GM18870 (cell line): ENCODE measurements around the gene FAM83G.
"Not testable (repeated sequence)": the region's sequence is repeated elsewhere in the genome, so short reads cannot be mapped to it uniquely, and the experiment has no call there.

ENCODE experiments used
- ATAC-seq: cut with Tn5 transposase; IDR thresholded peaks from one replicate; pipeline ENCODE4 v1.9.1; 2021; ENCODE audit warnings: moderate library complexity; ENCODE audit not compliant: unreplicated experiment

FAM83G gene

DNA sequence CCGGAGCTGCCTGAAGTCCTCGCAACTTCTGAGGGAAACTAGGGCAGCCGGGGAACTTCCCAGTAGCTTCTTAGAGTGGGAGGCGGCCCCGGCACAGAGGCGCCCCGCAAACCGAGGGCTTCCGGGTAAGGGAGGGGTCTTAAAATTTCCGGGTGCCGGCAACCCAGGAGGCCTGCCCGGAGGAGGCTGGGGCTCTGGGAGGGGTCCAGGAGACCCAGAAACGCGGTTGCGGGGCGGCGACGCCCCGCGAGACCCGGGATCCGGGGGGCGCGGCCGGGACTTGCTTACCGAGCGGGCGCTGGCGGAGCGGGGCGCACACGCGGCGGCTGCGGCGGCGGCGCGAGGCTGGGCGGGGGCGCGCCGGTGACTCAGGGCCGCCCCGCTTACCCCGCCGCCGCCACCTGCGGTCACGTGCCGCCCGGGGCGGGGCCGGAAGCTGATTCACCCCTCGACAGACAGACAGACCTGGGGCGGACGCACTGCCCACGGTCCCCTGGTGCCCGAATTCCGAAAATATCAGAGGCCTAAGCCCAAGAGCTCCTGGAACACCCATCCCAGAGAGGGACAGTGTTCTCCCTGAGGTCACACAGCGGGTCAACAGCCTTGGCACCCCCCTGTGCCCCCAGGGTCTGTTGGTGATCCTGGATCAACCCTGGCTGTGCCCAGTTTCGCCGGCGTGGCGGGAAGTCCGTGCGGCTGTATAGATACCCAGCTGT lies at the start of gene FAM83G:
Gene FAM83G, minus strand, starts transcription at position 344 of the 716 bp plus-strand sequence. CDS start 723 bp downstream, outside the sequence.
- ATAC-seq: no peak

GRCh38 chr17:19048826-19049225 lies 44.3 kb upstream of the FAM83G start:
- not testable (repeated sequence) for ATAC-seq

DNA sequence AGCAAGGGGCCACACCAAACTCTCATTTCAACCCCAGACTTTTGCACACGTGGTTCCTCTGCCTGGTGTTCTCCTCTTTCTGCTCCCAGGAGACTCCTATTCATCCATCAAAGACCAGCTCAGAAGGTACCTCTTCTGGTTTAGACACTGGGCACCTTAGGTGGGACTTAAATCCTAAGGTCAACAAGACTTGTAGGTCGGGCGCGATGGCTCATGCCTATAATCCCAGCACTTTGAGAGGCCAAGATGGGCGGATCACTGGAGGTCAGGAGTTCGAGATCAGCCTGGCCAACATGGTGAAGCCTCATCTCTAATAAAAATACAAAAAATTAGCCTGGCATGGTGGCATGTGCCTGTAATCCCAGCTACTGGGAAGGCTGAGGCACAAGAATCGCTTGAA lies 42.9 kb upstream of the FAM83G start:
- ATAC-seq: not testable (repeated sequence)

GRCh38 chr17:19046782-19047375 lies 42.3 kb upstream of the FAM83G start, which contains the start of gene GRAP:
Gene GRAP, minus strand, starts transcription at chr17:19046957. Its CDS starts 31 bp downstream, at chr17:19046926.
- not testable (repeated sequence) for ATAC-seq

DNA sequence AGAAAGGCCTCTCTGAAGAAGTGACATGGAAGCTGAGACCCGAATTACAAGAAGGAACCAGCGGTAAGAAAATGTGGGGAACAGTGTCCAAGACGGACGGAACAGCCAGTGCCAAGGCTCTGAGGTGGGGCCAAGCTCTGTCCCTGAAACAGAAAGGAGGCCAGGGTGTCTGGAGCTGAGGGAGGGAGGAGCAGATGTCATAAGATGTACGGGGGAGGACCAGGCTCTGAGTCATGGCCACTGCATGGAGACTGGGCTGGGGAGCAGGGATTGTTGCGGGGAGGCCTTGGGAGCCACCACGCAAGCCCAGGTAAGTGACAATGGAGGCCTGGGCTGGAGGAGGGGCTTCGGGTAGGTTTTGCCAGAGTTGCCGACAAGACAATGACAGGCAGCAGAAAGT lies 40.1 kb upstream of the FAM83G start:
- not testable (repeated sequence) for ATAC-seq

DNA sequence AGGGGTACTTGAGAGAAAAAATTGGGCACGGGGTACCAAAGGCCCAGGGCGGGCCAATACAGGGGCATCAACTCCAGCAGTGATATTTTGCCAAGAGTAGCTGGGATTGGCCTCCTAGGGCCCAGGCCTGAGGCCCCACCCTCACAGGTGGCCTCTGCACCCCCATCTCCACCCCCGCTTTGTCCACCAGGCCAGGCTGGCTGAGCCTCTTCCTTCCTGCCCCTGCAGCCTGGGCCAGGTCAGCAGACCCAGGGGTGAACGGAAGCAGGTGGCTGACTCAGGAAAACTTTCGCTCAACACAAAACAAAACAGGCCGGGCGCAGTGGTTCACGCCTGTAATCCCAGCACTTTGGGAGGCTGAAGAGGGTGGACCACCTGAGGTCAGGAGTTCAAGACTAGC lies 38.5 kb upstream of the FAM83G start:
- not testable (repeated sequence) for ATAC-seq

DNA sequence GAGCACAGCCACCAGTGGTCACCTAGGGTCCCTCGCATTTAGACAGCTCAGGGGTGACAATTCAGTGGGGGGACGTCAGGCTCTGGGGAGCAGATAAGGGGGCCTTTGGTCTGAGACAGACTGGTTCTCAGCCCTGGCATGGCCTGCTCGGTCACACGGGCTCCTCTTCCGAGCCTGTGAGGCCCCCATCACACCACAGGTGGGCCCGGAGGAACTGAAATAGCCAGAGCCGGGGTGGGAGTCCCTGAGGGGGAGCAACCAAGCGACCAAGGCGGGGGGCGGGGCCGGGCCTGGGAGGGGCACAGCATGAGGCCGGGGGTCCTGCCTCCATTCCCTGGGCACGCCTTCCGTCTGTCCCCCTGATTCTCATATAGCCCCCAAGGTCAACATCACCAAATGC lies 37.8 kb upstream of the FAM83G start:
- ATAC-seq: not testable (repeated sequence)

- ATAC-seq: not testable (repeated sequence)
Observed at GRCh38 chr17:19041871-19042270, 37.3 kb upstream of the FAM83G start.

DNA sequence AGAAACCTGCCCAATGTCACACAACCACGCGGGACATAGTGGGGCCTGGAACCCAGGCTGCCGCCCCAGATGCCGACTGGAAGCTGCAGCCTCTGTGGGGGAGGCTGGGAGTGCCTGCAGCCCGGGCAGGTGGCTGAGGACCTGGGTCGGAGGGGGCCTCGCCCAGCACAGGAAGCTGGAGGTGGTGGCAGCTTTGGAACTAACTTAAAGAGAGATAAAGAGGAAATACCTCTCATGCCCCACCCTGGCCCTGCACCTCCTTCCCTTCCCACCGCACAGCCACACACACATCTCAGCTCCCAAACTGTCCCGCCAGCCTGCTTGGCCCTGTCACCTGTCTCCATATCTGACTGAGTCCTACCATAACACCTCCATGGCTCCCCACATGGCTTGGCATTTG lies 35.8 kb upstream of the FAM83G start:
- ATAC-seq: not testable (repeated sequence)

DNA sequence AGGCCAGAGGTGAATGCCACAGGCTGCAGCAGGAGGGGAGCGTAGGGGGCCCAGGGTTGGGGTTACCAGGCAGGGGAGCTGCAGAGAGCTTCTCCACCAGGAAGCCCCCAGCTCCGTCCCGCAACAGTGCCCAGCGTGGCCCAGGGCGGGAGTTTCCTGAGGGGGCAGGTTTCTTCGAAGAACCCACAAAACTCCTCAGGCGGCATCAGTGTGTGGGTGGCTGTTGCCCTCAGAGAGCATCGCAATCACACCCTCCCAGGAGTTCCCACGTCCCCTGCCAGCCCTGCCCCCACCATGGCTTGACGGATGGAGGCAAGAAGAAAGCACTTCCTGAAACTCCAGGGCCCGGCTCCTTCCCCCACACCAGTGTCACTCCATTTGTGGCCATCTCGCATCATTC lies 34.2 kb upstream of the FAM83G start:
- not testable (repeated sequence) for ATAC-seq

- ATAC-seq: not testable (repeated sequence)
Observed at GRCh38 chr17:19038007-19038406, 33.4 kb upstream of the FAM83G start.

DNA sequence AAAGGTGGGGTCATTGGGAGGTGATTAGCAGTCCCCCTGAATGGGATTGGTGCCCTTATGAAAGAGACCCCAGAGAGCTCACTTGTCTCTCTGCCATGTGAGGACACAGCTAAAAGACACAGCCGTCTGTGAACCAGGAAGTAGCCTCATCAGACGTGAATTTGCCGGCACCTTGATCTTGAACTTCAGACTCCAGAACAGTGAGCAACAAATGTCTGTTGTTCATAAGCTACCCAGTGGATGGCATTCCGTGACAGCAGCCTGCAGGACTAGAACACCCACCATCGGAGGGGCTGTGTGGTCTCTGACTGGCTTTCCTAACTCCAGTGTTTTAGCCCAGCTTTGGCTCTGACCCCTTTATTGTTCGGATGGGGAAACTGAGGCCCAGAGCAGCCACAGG lies 33.0 kb upstream of the FAM83G start:
- not testable (repeated sequence) for ATAC-seq

- ATAC-seq: not testable (repeated sequence)
Observed at GRCh38 chr17:19036186-19036585, 31.6 kb upstream of the FAM83G start.

- ATAC-seq: not testable (repeated sequence)
Observed at GRCh38 chr17:19032377-19032988, 27.9 kb upstream of the FAM83G start.

DNA sequence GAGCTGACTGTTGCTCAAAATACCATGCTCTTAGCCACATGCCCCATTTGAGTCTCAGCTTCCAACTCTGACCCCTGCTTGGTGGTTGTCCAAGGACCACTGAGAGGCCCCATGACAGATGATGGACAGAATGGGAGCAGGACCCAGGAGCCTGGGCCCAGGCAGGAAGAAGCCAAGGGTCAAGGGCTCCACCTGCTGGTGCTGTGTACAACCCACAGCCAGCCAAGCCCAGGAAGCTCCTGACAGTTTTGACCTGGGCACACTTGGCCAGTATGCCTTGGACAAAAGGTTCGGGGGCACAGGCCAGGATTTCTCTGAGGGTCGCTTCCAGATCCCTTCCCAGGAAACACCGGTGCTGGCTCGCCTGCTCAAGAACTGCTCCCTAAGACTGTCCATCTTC lies 27.2 kb upstream of the FAM83G start:
- ATAC-seq: not testable (repeated sequence)

DNA sequence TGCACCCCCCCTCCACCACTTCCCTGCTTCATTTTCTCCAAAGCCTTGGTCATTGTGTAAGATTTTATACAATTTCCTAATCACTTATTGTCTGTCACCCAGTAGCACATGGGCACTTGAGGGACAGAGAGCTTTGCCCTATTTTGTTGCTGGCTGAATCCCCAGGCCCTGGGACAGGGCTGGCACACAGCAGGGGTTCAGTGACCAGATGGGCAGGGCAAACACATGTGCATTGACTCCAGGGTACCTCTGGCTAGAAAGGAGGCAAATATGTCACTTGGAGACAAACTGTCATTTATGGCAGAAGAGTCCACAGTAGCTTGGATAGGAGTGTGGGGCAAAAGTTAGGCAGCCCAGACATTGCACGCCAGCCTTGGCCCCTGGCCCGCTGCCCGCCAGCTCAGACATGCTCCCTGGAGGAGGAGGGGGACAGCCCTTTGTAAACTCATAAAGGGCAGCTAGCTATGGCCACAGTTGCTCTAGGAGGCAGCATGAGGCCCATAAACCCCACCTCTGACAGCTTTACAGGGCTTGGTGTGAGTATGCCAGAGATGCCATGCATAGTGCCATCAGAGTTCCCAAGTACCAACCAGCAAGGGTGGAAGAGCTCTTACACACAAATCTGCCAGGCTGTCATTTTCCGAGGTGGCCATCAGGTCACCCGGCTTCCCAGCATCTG lies 26.3 kb upstream of the FAM83G start:
- ATAC-seq: not testable (repeated sequence)

- ATAC-seq: not testable (repeated sequence)
Observed at GRCh38 chr17:19029740-19030139, 25.2 kb upstream of the FAM83G start.

- not testable (repeated sequence) for ATAC-seq
Observed at GRCh38 chr17:19028671-19029070, 24.1 kb upstream of the FAM83G start.

DNA sequence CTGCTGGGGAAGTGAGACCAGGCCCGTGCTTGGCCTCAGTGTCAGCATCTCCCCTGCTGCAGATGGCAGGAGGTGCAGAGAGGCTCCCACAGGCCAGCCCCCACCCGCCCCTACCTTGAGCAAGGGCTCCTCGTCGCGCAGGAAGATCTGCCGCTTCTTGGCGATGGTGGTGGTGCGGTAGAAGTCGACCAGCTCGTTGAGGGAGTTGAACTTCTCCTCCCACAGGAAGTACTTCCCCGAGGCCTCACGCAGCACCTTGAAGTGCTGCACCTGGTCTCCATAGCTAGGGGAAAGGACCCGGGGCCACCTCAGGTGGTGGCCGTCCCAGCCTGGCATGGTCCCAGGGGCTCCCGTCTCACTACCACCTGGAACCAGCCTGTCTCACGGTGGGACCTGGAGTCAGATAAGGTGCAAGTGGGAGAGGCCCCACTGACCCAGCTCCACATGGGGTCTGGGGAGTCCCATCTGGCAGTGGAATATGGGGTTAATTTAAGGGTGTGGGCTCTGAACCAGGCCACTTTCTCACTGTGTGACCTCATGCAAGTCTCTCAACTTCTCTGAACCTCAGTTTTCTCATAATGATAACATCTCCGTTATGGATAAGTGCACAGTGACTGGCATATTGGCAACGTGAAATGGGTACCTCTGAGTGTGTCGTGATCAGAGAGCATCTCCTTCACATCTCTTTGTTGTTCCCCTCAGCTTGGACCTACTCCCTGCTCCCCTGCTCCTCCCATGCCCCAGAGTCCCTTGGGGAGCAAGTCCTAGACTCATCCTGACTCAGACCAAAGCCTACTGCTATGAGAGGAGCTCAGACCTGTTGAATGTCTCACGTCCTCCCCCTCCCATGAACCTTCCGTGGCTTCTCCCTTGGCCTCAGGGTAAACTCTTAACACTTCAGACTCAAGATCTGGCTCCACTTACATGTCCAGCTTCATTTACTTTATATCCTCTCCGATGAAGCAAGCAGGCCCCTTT lies 19.8 kb upstream of the FAM83G start:
- no peak for ATAC-seq
